ENCODE measurements around the gene FYB1. TPM values are rescaled to one million over a fixed set of nuclear protein-coding genes. Genes with fewer than 3 reads are reported as not detected.

Gene FYB1
- total RNA-seq, 4 donors from 2014 or later, result 1.5 to 5.0 (median 2.7) TPM

GRCh38 chr5:39169081-39169480 is 50.3 kb downstream of the FYB1 start:
- no peak for DNase-seq (ENCODE audit: low spot score in 2 of 2)
- WGBS, 2 donors, result 58 to 74% methylated on average over 4 of the region's 4 CpGs
- intact Hi-C loops (cut with DNase I; ENCODE audit: low total_unique reads), result no loop called here
- TF ChIP-seq POLR2A (IDR thresholded peaks at IDR 0.05), result no peak
- TF ChIP-seq, protein P1, sequence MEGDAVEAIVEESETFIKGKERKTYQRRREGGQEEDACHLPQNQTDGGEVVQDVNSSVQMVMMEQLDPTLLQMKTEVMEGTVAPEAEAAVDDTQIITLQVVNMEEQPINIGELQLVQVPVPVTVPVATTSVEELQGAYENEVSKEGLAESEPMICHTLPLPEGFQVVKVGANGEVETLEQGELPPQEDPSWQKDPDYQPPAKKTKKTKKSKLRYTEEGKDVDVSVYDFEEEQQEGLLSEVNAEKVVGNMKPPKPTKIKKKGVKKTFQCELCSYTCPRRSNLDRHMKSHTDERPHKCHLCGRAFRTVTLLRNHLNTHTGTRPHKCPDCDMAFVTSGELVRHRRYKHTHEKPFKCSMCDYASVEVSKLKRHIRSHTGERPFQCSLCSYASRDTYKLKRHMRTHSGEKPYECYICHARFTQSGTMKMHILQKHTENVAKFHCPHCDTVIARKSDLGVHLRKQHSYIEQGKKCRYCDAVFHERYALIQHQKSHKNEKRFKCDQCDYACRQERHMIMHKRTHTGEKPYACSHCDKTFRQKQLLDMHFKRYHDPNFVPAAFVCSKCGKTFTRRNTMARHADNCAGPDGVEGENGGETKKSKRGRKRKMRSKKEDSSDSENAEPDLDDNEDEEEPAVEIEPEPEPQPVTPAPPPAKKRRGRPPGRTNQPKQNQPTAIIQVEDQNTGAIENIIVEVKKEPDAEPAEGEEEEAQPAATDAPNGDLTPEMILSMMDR (IDR thresholded peaks at IDR 0.05), result no peak
- no peak overlapping the region for H3K4me3 ChIP-seq (ENCODE audit: low read depth, poor library complexity, severe bottlenecking)

GRCh38 chr5:39167972-39168342 is 51.4 kb downstream of the FYB1 start:
- 70% methylated on average over 2 of the region's 2 CpGs for WGBS, 2 donors
- TF ChIP-seq POLR2A (IDR thresholded peaks at IDR 0.05), result no peak
- TF ChIP-seq, protein P1 (IDR thresholded peaks at IDR 0.05), result no peak
- H3K4me3 ChIP-seq (ENCODE audit: low read depth, poor library complexity, severe bottlenecking), result no peak overlapping the region
- intact Hi-C loops (cut with DNase I; ENCODE audit: low total_unique reads), result no loop called here
- no peak for DNase-seq (ENCODE audit: low spot score in 2 of 2)

DNA sequence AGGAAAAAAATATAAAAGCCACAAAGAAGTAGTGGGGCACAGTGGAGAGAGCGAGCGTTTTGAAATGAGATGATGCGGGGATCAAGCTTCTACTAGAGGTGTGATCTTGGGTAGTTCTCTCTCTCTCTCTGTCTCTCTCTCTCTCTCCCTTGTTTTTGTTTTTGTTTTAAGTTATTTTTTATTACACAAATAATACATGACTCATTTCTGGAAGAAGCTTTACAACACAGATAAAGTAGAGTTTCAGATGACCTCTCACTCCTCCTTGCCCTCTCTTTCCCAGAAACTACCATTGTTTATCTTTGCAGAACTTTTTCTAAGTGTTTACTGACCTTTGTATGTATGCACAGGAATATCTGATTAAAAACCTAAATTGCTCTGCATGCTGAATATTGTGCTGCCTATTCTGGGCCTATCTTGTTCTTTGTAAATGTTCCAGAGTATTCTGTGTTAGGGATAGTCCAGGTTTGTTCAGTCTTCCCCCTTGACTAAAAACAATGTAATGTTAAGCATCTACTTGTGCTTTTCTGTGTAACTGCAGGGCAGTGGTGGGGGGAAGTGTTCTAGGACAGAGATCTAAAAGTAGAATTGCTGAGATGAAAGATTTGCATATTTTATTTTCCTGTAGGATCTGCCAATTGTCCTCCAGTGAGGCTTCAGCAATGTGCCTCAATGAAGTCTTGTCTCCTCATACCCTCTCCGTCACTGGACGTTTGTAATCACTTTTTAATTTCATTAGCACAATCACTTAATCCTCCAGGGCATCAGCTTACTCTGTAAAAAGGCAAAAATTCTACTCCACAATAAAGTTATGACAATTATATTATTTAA is 52.0 kb downstream of the FYB1 start:
- 73 to 76% methylated on average over 5 of the region's 5 CpGs for WGBS, 2 donors
- DNase-seq (ENCODE audit: low spot score in 2 of 2), result no peak
- intact Hi-C loops (cut with DNase I; ENCODE audit: low total_unique reads), result no loop called here
- H3K4me3 ChIP-seq (ENCODE audit: low read depth, poor library complexity, severe bottlenecking), result no peak overlapping the region
- TF ChIP-seq, protein P1 (IDR thresholded peaks at IDR 0.05), result no peak
- no peak for TF ChIP-seq POLR2A (IDR thresholded peaks at IDR 0.05)

- 87 to 90% methylated on average over 7 of the region's 7 CpGs for WGBS, 2 donors
- TF ChIP-seq, protein P1 (IDR thresholded peaks at IDR 0.05), result no peak
- no peak for TF ChIP-seq POLR2A (IDR thresholded peaks at IDR 0.05)
- intact Hi-C loops (cut with DNase I; ENCODE audit: low total_unique reads), result no loop called here
- no peak overlapping the region for H3K4me3 ChIP-seq (ENCODE audit: low read depth, poor library complexity, severe bottlenecking)
- DNase-seq (ENCODE audit: low spot score in 2 of 2), result no peak
Observed at GRCh38 chr5:39164529-39165402, 54.6 kb downstream of the FYB1 start.

DNA sequence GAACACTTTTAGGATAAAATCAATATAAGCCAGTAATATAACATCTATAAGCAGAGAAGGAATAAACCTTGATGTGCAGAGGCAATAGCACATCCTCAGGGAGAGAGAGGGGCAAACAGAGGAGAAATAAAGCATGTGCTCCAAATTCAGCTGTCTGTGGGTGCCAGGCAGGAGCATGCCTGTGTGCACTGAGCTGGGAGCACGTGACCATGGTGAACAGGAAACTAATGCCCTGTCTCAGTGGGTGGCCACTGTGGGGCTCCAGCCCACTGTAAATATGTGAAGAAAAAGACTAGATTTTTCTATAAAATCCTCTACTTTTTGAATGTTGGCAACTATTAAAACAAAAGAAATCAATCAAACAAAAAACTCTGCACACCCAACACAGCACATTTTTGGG is 55.3 kb downstream of the FYB1 start:
- TF ChIP-seq POLR2A (IDR thresholded peaks at IDR 0.05), result no peak
- TF ChIP-seq, protein P1 (IDR thresholded peaks at IDR 0.05), result no peak
- no peak for DNase-seq (ENCODE audit: low spot score in 2 of 2)
- no peak overlapping the region for H3K4me3 ChIP-seq (ENCODE audit: low read depth, poor library complexity, severe bottlenecking)
- intact Hi-C loops (cut with DNase I; ENCODE audit: low total_unique reads), result no loop called here
- WGBS, 2 donors, result 41 to 42% methylated on average over 1 of the region's 1 CpG

All from lower leg skin (tissue), 4 donors.